Gastrocnemius medialis (tissue), 4 donors: ENCODE measurements around the gene ZFP1. TPM values are rescaled to one million over a fixed set of nuclear protein-coding genes. Genes with fewer than 3 reads are reported as not detected.

Source experiments
- ATAC-seq, 2 donors: fragments of 150-250 bp; one replicate each; pipeline ENCODE4 v1.9.1; 2016
- DNase-seq, 2 donors: peaks; one replicate each; pipeline ENCODE4 v3.0.0-alpha.2; 2019
- H3K27ac ChIP-seq, 4 donors: fragments of 200-600 bp; sonication (generic); 1 replicate in 1 of 4; 2 replicates in 3 of 4; pipeline ENCODE4 v1.5.1; 2016 to 2018; ENCODE audit warnings: mild to moderate bottlenecking in 2 of 4, moderate library complexity in 1 of 4
- H3K27me3 ChIP-seq, 3 donors: fragments of 200-600 bp; sonication (generic) in 2 of 3; 1 replicate in 1 of 3; 2 replicates in 2 of 3; pipeline versions ENCODE4 v1.5.1 to v1.6.0; 2016 to 2019; ENCODE audit warnings: mild to moderate bottlenecking in 1 of 3, moderate library complexity in 1 of 3
- H3K36me3 ChIP-seq, 2 donors: fragments of 200-600 bp; sonication (generic) in 1 of 2; one replicate each; pipeline ENCODE4 v1.5.1; 2017 to 2018
- H3K4me1 ChIP-seq, 2 donors: fragments of 200-600 bp; sonication (generic) in 1 of 2; one replicate each; pipeline ENCODE4 v1.5.1; 2016 to 2017; ENCODE audit warnings: mild to moderate bottlenecking in 2 of 2
- H3K4me3 ChIP-seq, 4 donors: fragments of 200-600 bp; sonication (generic) in 3 of 4; 1 replicate in 1 of 4; 2 replicates in 3 of 4; pipeline ENCODE4 v1.5.1; 2016 to 2019; ENCODE audit warnings: mild to moderate bottlenecking in 2 of 4
- H3K9me3 ChIP-seq, 3 donors: fragments of 200-600 bp; sonication (generic) in 2 of 3; 1 replicate in 1 of 3; 2 replicates in 2 of 3; pipeline ENCODE4 v1.5.1; 2016 to 2019
- POLR2A ChIP-seq, 2 donors: fragments of 450-650 bp; IDR thresholded peaks; one replicate each; pipeline ENCODE4 v1.6.1; 2017; ENCODE audit warnings: antibody characterized with exemption in 2 of 2, mild to moderate bottlenecking in 2 of 2, moderate library complexity in 2 of 2
- in situ Hi-C, 4 donors: fragments of 200-750 bp; cut with MboI; loops; one replicate each; pipeline versions ENCODE4 v1.15.0 to v1.8.0; 2017; ENCODE audit warnings: low sequenced_read_pairs in 4 of 4
- intact Hi-C: fragments of 100-400 bp; cut with DNase I; formaldehyde crosslinking; loops from one replicate; pipeline ENCODE4 v1.15.1; 2023; ENCODE audit warnings: low total_unique reads
- total RNA-seq, 4 donors: library from RNA; depleted of rRNA; stranded (reverse); fragments of >200 nt; gene quantifications; one replicate each; pipeline versions ENCODE4 v1.1.0 to v1.2.3, GENCODE V29; 2016
- TF ChIP-seq, protein P1 (sequence below), 5 experiments: fragments of 450-650 bp in 3 of 5; fragments of 200-600 bp in 2 of 5; sonication (generic) in 2 of 5; IDR thresholded peaks in 4 of 5; conservative IDR thresholded peaks in 1 of 5; 1 replicate in 4 of 5; 2 replicates in 1 of 5; pipeline ENCODE4 v1.5.1; 2016 to 2019; ENCODE audit warnings: antibody characterized with exemption in 5 of 5, mild to moderate bottlenecking in 3 of 5, moderate library complexity in 3 of 5

Gene ZFP1
- total RNA-seq, 4 donors from 2014 or later = 4.1 to 11.0 (median 6.5) TPM

DNA sequence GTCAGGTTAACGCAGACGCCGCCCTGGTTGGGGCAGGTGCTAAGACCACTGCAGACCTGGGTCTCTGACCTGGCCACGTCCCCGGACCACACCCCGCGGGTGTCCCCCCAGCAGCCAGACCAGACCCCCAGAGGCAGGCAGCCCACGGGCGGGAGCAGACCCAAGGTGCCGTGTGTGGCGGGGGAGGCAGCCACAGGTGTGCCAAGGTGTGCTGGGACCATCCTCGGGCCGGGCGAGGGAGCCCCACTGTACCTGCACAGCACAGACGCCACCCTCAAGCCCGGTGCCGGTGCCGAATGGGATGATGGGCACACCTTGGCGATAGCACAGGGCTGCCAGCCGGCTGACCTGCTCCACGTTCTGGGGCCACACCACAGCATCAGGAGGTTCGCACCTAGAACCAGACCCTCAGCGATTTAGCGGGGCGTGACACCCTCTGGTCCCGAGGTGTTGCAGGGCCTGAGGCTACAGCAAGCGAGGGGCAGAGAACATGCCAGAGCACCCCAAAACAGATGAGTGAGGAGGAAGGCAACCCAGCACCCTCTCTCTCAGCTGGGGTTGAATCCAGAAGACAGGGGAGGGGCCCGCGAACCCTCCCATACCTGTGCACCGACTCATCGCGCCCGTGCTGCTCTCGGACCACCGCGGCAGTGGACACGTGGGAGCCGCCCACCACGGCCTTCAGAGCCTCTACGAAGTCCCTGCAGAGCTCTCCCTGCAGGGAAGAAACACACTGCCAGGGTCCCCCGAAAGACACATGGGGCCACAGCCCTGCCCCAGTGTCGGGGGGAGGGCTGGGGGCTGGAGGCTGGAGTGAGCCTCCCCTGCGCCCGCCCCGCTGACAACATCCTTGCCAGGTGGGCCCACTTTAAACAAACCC lies 33.1 kb upstream of the ZFP1 start:
- TF ChIP-seq, protein P1, sequence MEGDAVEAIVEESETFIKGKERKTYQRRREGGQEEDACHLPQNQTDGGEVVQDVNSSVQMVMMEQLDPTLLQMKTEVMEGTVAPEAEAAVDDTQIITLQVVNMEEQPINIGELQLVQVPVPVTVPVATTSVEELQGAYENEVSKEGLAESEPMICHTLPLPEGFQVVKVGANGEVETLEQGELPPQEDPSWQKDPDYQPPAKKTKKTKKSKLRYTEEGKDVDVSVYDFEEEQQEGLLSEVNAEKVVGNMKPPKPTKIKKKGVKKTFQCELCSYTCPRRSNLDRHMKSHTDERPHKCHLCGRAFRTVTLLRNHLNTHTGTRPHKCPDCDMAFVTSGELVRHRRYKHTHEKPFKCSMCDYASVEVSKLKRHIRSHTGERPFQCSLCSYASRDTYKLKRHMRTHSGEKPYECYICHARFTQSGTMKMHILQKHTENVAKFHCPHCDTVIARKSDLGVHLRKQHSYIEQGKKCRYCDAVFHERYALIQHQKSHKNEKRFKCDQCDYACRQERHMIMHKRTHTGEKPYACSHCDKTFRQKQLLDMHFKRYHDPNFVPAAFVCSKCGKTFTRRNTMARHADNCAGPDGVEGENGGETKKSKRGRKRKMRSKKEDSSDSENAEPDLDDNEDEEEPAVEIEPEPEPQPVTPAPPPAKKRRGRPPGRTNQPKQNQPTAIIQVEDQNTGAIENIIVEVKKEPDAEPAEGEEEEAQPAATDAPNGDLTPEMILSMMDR (IDR thresholded peaks at IDR 0.05 in 4 of 5, conservative IDR thresholded peaks at IDR 0.05 in 1 of 5) = no peak
- TF ChIP-seq POLR2A (IDR thresholded peaks at IDR 0.05) = no peak
- in situ Hi-C loops = loop anchor here in 2 of 4 donors (5.0 kb wide), 2 partner anchors 113 to 123 kb away; no protein-coding TSS in a partner anchor
- Histone ChIP-seq H3K4me1 (peaks cover 39 to 49% of the 10 kb centered on the region in 2 donors), H3K36me3 (no peaks in the 10 kb centered on the region), H3K27me3 (no peaks in the 10 kb centered on the region), H3K9me3 (no peaks in the 10 kb centered on the region), H3K27ac (peak overlapping the region; percentile 95 to 99 (median 96)), H3K4me3 (peak overlapping the region; percentile 69 to 77 (median 75))
- no peak for ATAC-seq
- intact Hi-C loops = loop anchor here (10.0 kb wide), 1 partner anchor 150 kb away; no protein-coding TSS in a partner anchor
- no peak for DNase-seq

DNA sequence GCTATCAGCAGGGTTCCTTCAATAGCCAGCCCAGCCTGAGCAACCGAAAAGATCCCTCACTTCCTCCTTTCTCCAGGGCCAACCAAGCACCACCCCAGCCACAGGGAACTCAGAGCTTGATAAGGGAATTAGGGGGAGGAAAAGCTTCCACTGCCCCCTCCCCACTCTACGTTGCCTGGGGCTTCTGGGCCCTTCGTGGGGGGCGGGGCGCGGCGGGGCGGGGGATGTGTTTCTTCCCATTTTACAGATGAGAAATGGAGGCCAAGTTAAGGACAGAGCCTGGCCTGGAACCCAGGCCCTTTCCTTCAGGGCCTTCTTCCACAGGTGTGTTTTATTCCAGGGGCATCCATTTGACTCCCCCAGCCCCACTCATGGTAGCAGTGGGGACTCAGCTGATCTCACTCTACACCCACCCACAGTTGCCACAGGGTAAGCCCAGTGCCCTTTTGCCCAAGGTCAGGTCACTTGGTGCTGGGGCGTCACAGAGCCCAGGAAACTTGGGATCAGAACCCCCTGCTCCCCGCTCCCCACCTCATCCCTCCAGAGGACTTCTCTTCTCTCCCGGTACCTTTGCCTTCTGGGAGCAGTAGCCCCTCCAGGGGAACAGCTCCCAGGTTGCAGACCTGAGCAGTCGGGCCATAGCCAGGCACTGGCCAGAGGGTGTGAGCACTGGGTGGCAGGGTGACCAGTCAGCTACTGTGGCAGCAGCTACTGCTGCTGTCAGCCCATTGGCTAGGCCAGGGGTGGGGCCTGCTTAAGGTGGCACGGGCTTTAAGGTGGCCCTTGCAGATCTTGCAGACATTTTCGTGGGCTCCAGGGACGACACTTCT lies 32.0 kb upstream of the ZFP1 start, which contains the start of gene LDHD:
LDHD (minus strand) TSS at position 700 of the 830 bp plus-strand sequence; CDS start at position 640, 60 bp downstream.
- peak within 1 kb of the TSS; percentile 95 to 99 (median 96) for H3K27ac ChIP-seq
- peaks cover 29 to 38% of the 10 kb centered on the region in 2 donors for H3K4me1 ChIP-seq
- intact Hi-C loops = loop anchor here (1.0 to 10.0 kb wide), 2 partner anchors 32 to 149 kb away; partner anchors contain the start of gene ZFP1
- ATAC-seq = peak; percentile 94 to 96
- no peaks in the 10 kb centered on the region for H3K9me3 ChIP-seq
- TF ChIP-seq, protein P1 (IDR thresholded peaks at IDR 0.05 in 4 of 5, conservative IDR thresholded peaks at IDR 0.05 in 1 of 5) = no peak
- peak; percentile 87 to 92 for TF ChIP-seq POLR2A (IDR thresholded peaks at IDR 0.05)
- no peaks in the 10 kb centered on the region for H3K36me3 ChIP-seq
- DNase-seq = peak; percentile 89 to 95
- in situ Hi-C loops = loop anchor here in 2 of 4 donors (5.0 kb wide), 2 partner anchors 114 to 124 kb away; no protein-coding TSS in a partner anchor
- H3K4me3 ChIP-seq = peak within 1 kb of the TSS; percentile 69 to 77 (median 75)
- no peaks in the 10 kb centered on the region for H3K27me3 ChIP-seq

DNA sequence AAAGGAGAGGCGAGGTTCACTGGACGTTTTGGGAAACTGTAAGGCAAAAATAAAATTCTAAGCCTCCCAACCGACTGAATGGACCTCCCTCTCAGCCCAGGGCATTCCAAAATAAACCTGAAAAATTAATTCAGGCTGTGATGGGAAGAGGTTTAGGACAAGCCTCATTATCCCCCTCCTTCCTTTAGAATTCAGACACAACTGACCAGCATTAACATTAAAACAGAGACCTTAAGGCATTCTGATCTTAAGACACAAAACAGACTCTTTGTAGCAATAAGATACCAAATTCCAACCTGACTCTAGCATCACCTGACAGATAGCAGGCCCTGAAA lies 31.4 kb upstream of the ZFP1 start:
- Histone ChIP-seq H3K4me3 (peak overlapping the region in 3 of 4 donors; percentile 73 to 77 (median 77)), H3K27me3 (no peaks in the 10 kb centered on the region), H3K9me3 (peaks cover 0 to 2% (median 0%) of the 10 kb centered on the region in 3 donors), H3K36me3 (no peaks in the 10 kb centered on the region), H3K27ac (peak overlapping the region; percentile 95 to 99 (median 96)), H3K4me1 (peaks cover 23 to 32% of the 10 kb centered on the region in 2 donors)
- intact Hi-C loops (loop anchor here (1.0 to 10.0 kb wide), 2 partner anchors 31 to 148 kb away; partner anchors contain the start of gene ZFP1), in situ Hi-C loops (loop anchor here in 2 of 4 donors (5.0 kb wide), 2 partner anchors 115 to 125 kb away; no protein-coding TSS in a partner anchor)
- peak in 1 of 2 donors; percentile 17 for ATAC-seq
- no peak for DNase-seq
- TF ChIP-seq, protein P1 (IDR thresholded peaks at IDR 0.05 in 4 of 5, conservative IDR thresholded peaks at IDR 0.05 in 1 of 5) = no peak
- no peak for TF ChIP-seq POLR2A (IDR thresholded peaks at IDR 0.05)

DNA sequence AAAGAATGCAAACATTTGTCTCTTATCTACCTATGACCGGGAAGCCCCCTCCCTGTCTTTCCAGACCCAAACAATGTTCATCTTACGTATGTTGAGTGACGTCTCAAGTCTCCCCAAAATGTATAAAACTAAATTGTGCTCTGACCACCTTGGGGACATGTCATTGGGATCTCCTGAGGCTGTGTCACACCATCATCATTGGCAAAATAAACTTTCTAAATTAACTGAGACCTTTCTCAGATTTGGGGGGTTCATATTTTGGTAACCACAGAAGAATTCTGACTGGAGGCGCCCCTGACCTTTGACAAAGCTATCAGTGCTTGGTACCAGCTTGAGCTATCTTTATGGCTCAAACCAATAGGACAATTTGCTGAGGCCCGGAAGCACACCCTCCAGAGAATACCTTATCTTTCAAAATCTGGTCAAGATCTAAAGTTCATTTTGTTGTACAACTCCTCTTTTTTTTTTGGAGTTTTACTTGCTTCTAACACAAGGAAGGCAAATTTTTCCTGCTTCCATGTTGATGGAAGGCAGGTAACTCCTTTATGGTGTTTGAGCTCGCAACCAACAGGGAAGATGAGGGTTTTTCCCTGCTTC lies 29.3 kb upstream of the ZFP1 start:
- Histone ChIP-seq H3K27ac (no peak overlapping the region), H3K36me3 (no peaks in the 10 kb centered on the region), H3K4me3 (no peak overlapping the region), H3K9me3 (peaks cover 0 to 7% (median 0%) of the 10 kb centered on the region in 3 donors), H3K27me3 (no peaks in the 10 kb centered on the region), H3K4me1 (peaks cover 14 to 22% of the 10 kb centered on the region in 2 donors)
- ATAC-seq (no peak), DNase-seq (no peak)
- intact Hi-C loops (loop anchor here (10.0 kb wide), 1 partner anchor 146 kb away; no protein-coding TSS in a partner anchor), in situ Hi-C loops (loop anchor here in 2 of 4 donors (5.0 kb wide), 2 partner anchors 117 to 127 kb away; no protein-coding TSS in a partner anchor)
- TF ChIP-seq, protein P1 (IDR thresholded peaks at IDR 0.05 in 4 of 5, conservative IDR thresholded peaks at IDR 0.05 in 1 of 5) = no peak
- TF ChIP-seq POLR2A (IDR thresholded peaks at IDR 0.05) = no peak
